Measurements from ENCODE around the gene GALNT1. TPM values are rescaled to one million over a fixed set of nuclear protein-coding genes. Genes with fewer than 3 reads are reported as not detected.
A peak's percentile ranks its signal among the peaks of the same experiment; 100 is the strongest.

Gene GALNT1
- total RNA-seq, 1 donor from 2014 or later: 127 TPM

- DNase-seq (ENCODE audit: low read depth in 2 of 2): peak in 1 of 2 donors; percentile 21
Observed at GRCh38 chr18:35672897-35673296, 91.4 kb downstream of the GALNT1 start.

DNA sequence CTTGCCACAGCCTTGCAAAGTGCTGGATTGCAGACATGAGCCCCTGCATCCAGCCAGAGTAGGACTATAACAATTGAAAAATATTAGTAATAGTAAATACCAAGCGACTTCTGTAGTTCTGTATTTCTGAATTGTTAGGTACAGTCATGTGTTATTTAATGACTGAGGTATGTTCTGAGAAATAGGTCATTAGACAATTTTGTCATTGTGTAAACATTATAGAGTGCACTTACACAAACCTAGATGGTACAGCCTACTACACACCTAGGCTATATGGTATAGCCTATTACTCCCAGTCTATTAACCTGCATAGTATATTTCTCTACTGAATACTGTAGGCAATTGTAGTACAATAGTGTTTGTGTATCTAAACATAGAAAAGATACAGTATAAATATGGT, 92.1 kb downstream of the GALNT1 start:
- DNase-seq (ENCODE audit: low read depth in 2 of 2): no peak

DNA sequence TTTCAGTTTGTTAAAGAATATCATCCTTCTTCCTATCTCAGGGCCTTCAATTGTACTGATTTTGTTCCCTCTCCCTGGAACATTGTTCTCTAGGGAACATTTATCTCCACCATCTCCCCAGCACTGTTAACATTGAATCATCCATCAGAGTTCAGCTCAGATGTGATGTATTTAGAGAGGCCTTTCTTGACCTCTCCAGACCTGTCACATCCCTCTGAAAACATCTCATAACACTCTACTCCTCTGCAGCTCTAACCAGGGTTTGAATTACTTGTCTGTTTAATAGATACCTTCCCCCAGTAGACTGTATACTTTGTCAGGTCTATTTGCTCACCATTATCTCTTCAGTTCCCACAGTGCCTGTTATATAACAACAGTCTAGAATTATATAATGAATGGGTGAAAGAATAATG, 98.6 kb downstream of the GALNT1 start:
- DNase-seq (ENCODE audit: low read depth in 2 of 2): peak in 1 of 2 donors; percentile 27

DNA sequence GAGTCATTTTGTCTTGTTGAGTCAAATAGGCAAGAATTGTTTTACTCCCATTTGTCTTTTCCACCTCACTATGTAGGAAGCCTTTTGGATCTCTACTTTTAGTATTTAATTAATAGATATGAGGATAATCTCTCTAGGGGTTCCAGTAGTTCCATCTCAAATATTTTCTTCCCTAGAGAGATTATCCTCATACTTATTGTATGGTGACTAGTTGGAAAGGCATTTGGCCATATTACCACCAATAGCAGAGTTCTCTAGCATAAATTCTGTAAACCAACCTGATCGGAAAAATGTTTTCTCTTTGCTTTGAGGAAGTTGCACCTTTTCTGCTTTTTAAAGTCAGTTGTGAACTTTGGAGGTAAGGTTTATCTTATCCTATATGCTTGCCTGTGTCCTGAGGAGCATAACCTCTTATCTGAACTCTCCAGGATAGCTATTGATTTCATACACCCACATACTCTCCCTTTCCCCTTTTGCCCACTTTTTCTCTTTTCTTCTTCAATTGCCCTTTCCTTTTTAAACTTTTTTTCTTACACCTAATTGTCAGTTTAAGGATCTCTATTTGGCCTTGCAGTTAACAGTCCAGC, 100.8 kb downstream of the GALNT1 start:
- no peak for DNase-seq (ENCODE audit: low read depth in 2 of 2)

DNA sequence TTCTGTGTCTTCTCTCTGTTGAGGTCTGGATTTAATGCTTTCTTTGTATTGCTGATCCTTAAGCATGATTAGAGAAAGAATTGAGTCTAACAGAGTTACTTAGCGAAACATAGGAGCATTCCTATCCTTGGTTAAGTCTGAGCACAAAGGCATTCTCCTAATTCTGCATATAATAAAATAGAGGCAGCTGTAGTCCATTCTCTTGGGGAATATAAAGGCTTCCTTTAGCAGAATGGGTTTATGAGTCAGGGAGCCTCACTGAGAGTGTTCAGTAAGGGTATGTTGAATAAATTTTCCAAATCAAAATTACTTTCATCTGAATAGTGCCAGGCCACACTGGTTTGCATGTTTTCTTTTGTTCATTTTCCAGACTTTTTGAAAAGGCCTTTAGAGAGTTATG, 101.5 kb downstream of the GALNT1 start:
- no peak for DNase-seq (ENCODE audit: low read depth in 2 of 2)

- no peak for DNase-seq (ENCODE audit: low read depth in 2 of 2)
Observed at GRCh38 chr18:35688757-35689156, 107.2 kb downstream of the GALNT1 start.

DNA sequence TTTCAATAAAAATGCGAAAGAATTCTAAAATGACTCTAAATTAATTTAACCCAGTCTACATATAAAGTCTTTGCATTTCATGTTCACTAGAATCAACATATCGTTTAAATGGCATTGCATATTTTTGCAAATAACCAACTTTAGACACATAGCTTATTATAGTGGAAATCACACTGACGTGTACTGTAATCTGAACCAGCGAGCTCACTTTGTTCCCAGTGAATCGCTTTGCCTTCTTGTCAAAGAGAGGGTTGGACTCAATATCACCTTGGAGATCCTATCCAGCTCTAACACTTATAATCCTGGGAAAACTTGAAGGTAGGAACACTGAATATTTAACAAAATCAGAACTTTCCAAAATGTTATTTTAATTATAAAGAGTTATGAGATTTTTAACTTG, 108.2 kb downstream of the GALNT1 start:
- no peak for DNase-seq (ENCODE audit: low read depth in 2 of 2)

DNA sequence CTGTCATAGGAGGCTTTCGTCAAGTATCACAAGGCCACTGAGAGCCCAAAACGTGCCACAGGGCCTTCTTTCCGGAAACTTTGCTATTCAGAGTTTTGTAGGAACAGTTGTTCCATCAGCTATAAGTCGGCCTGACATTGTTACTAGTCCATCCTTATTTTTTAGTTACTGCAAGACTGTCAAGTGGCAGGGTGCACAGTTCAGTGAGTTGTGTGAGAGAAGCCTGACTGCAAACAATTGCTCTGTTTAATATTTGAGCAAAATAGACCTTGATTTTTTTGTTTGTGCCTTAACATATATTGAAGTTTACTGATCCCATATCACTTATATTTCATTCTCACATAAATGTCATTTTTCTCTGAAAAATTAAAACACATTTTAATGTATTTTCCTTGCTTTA, 110.1 kb downstream of the GALNT1 start:
- no peak for DNase-seq (ENCODE audit: low read depth in 2 of 2)

DNA sequence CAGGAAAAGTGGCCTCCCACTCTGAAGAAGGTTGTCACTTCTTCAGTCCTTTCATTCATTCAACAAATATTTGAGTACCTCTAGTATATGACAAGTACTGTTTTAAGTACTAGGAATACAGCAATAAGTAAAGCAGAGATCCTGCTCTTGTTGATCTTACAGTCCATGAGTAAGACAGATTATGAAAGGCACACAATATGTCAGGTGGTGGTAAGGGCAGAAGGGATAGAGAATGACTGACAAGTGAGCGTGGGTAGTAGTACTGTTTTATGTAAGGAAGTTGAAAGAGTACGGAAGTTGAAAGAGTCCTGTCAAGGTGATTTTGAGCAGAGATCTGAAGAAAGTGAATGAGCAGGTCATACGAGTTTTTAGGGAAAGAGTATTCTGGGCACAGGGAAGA, 111.3 kb downstream of the GALNT1 start:
- DNase-seq (ENCODE audit: low read depth in 2 of 2): no peak

- no peak for DNase-seq (ENCODE audit: low read depth in 2 of 2)
Observed at GRCh38 chr18:35693829-35694228, 112.3 kb downstream of the GALNT1 start.

DNA sequence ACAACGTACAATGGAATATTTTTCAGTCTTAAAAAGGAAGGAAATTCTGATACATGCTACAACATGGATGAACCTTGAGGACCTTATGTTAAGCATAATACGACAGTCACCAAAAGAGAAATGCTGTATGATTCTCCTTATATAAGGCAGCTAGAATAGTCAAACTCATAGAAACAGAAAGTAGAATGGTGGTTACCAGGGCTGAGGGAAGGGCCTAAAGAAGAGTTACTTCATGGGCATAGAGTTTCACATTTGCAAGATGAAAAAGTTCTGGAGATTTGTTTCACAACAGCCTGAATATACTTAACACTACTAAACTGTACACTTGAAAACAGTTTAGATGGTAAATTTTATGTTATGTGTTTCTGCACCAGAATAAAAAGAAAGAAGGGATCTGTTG, 113.3 kb downstream of the GALNT1 start:
- no peak for DNase-seq (ENCODE audit: low read depth in 2 of 2)

DNA sequence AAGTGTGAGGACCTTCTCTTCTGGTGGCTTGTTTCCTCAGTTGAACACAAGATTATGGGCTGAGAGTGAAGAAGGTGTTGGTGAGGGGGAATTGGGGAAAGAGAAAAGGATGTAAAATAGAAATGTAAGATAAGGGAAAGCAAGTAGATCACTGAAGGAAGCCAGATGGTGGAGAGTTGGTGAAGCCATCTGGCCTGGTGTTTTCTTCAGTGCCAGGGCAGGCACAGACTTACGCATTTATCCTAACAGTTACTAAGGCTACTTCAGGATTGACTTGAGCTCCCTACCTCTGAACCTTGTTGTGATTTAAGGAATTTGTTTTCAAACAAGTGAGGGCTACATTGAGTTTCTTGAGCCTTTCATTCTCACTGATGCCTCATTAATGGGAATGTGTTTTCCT, 113.8 kb downstream of the GALNT1 start:
- no peak for DNase-seq (ENCODE audit: low read depth in 2 of 2)

DNA sequence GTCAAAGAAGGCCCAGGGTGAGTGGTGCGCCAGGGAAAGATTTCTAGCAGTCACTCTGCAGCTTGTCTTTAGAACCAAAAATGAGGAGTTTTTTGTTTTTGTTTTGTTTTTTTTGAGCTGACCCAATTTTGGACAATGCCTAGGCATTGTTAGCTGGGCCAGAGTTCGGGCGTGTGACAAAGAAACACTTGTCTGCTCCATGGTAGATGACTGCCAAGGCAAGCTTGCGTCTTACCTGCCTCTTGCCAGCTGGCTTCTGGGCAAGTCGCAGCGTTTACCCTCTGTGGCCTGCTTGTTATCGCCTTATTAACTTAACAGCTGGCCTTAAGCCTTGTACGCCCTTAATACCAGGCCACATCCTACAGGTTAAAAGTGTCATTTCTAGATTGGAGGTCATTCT, 114.3 kb downstream of the GALNT1 start:
- no peak for DNase-seq (ENCODE audit: low read depth in 2 of 2)

- DNase-seq (ENCODE audit: low read depth in 2 of 2): no peak
Observed at GRCh38 chr18:35696307-35696706, 114.8 kb downstream of the GALNT1 start.

DNA sequence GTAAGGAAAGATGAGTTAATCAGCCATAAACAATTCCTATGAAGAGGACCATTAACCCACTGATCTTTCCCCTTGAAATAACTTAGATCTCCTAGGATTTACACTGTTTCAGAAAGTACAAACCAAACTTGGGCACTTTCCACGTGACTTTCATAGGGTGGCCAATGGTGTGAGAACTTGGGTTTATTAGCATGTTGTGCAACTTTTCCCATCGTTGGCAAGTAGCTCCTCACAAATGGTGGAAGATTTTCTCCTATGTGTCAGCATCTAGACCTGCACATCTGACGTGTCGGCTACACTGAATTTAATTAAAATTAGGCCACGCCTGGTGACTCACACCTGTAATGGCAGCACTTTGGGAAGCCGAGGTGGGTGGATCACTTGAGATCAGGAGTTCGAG, 116.3 kb downstream of the GALNT1 start:
- DNase-seq (ENCODE audit: low read depth in 2 of 2): no peak

GRCh38 chr18:35703043-35703688, 121.6 kb downstream of the GALNT1 start:
- peak in 1 of 2 donors; percentile 86 for DNase-seq (ENCODE audit: low read depth in 2 of 2)

GRCh38 chr18:35705988-35706387, 124.4 kb downstream of the GALNT1 start:
- DNase-seq (ENCODE audit: low read depth in 2 of 2): no peak

- DNase-seq (ENCODE audit: low read depth in 2 of 2): no peak
Observed at GRCh38 chr18:35707247-35707646, 125.7 kb downstream of the GALNT1 start.

DNA sequence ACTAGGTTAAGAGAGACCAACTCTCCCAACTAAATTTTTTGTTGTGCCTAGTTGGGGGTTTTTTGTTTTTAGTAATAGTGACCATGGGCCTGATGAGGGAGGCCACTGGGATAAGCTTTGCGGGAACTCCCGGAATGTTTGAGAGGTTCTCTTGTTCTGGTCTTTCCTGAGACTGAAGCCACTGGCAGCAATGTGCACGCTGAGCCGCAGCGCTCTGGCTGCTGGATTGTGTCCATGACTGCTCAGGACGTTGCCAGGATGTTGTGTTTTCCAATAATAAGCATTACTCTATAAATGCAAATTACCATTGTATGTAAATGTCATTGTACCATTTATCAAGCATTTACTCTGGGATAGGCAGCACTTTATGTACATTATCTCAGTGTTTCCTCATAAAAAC, 126.1 kb downstream of the GALNT1 start:
- DNase-seq (ENCODE audit: low read depth in 2 of 2): peak; percentile 16 to 68

DNA sequence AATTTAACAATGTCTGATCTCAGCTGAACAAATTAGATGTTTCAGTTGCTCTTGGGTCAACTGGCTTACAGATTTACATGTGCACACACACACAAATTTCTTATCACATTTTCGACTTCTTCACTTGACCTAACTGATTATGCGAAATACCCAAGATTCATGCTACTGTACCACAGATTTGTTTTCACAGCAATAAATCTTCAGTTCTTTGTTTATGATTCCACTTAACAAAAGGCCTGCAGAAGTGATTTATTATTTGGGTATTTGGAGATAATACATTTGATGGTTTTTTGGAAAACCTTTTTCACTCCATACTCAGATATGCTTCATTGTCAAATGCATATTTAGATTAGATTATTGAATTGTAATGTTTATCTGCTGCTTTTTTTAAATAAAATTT, 129.0 kb downstream of the GALNT1 start:
- DNase-seq (ENCODE audit: low read depth in 2 of 2): peak in 1 of 2 donors; percentile 37

- DNase-seq (ENCODE audit: low read depth in 2 of 2): peak in 1 of 2 donors; percentile 79
Observed at GRCh38 chr18:35711227-35711626, 129.7 kb downstream of the GALNT1 start.

DNA sequence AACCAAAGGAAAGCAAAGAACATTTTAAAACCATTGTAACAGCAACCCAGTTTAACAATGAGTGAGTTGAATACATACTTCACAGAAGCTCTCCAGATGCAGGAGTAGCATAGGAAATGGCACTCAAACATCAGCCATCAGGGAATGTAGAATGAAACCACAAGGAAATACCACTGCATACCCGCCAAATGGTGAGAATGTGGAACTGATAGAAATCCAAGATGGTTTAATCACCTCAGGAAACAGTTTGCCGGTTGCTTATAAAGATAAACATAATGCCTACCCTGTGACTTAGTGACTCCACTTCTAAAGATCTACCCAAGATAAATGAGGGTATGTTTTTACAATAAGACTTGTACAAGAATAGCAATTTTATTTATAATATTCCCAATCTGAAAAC, 132.0 kb downstream of the GALNT1 start:
- peak in 1 of 2 donors; percentile 86 for DNase-seq (ENCODE audit: low read depth in 2 of 2)

GRCh38 chr18:35714539-35714938, 133.0 kb downstream of the GALNT1 start:
- DNase-seq (ENCODE audit: low read depth in 2 of 2): no peak

DNA sequence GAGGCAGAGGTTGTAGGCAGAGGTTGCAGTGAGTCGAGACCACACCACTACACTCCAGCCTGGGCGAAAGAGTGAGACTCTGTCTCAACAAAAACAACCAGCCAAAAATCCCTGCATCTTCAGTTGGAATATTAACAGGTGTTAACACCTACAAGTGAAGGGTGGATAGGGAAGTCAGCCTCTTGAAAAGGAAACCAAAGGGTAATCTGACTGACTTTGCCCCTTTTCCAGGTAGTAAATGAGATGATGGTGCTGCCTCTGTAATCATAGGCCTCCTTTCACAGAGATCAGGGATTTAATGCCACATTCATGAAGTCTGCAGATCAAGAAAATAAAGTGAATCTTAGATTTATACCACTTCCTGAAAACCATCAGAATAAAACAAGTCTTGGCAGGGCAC, 133.6 kb downstream of the GALNT1 start:
- DNase-seq (ENCODE audit: low read depth in 2 of 2): no peak

Data from dermis microvascular lymphatic vessel endothelial cell (primary cell).